Heart right ventricle (tissue), 16 donors: ENCODE results near the gene DLGAP1. TPM values are rescaled to one million over a fixed set of nuclear protein-coding genes. Genes with fewer than 3 reads are reported as not detected.

Source experiments
- ATAC-seq, 8 donors: fragments of 200-7000 bp; cut with Tn5 transposase; one replicate each; pipeline ENCODE4 v1.9.1; 2020; ENCODE audit warnings: mild to moderate bottlenecking in 8 of 8, moderate library complexity in 8 of 8, moderate number of reproducible peaks in 1 of 8
- DNase-seq, 2 donors: peaks; one replicate each; pipeline ENCODE4 v3.0.0-alpha.2; 2020
- H3K27ac ChIP-seq, 10 donors: fragments of 200-600 bp; sonication (generic) in 2 of 10; one replicate each; pipeline versions ENCODE4 v1.5.0 to v1.8.0; 2020 to 2022; ENCODE audit warnings: mild to moderate bottlenecking in 3 of 10
- H3K27me3 ChIP-seq, 7 donors: fragments of 200-600 bp; one replicate each; pipeline ENCODE4 v1.8.0; 2021 to 2022; ENCODE audit warnings: mild to moderate bottlenecking in 2 of 7
- H3K36me3 ChIP-seq, 9 donors: fragments of 200-600 bp; sonication (generic) in 1 of 9; one replicate each; pipeline versions ENCODE4 v1.5.0 to v1.8.0; 2020 to 2022; ENCODE audit warnings: mild to moderate bottlenecking in 2 of 9
- H3K4me1 ChIP-seq, 9 donors: fragments of 200-600 bp; sonication (generic) in 1 of 9; one replicate each; pipeline versions ENCODE4 v1.5.0 to v1.8.0; 2020 to 2022; ENCODE audit warnings: mild to moderate bottlenecking in 4 of 9
- H3K4me3 ChIP-seq, 10 donors: fragments of 200-600 bp; sonication (generic) in 2 of 10; one replicate each; pipeline versions ENCODE4 v1.5.0 to v1.8.0; 2020 to 2022; ENCODE audit warnings: mild to moderate bottlenecking in 7 of 10, moderate library complexity in 2 of 10
- H3K9me3 ChIP-seq, 11 donors: fragments of 200-600 bp in 10 of 11; sonication (generic) in 2 of 11; one replicate each; pipeline versions ENCODE4 v1.5.0 to v1.8.0; 2013 to 2022; ENCODE audit warnings: mild to moderate bottlenecking in 2 of 11, control low read depth in 1 of 11, moderate library complexity in 1 of 11
- WGBS, 2 donors: extraction: QIAGEN DNeasy Blood & Tissue Kit; methylation state at CpG; one replicate each; pipeline ENCODE4 v1.1.7; 2013; ENCODE audit warnings: inconsistent platforms in 1 of 2; 5-methylcytosine and 5-hydroxymethylcytosine counted together
- intact Hi-C, 10 donors: fragments of 100-400 bp; cut with DNase I; formaldehyde crosslinking; loops; one replicate each; pipeline versions ENCODE4 v1.11.1 to v1.14.2; 2022
- polyA plus RNA-seq, 2 donors: library from polyadenylated mRNA; stranded (reverse); fragments of 200-250 nt; gene quantifications; one replicate each; pipeline ENCODE4 v1.2.3, GENCODE V29; 2013
- total RNA-seq, 10 donors: library from RNA; stranded (reverse); fragmentation: NEBNext Ultra II Directional in 3 of 10; extraction: Animal tissue kit (Norgen Biotek cat#: 25700) in 3 of 10; gene quantifications; one replicate each; pipeline versions ENCODE4 v1.2.1 to v1.2.4, GENCODE V29; 2021 to 2023
- TF ChIP-seq, protein P1 (sequence below), 9 donors: fragments of 200-600 bp; sonication (generic) in 2 of 9; IDR thresholded peaks; one replicate each; pipeline versions ENCODE4 v1.5.0 to v1.8.0; 2021 to 2022; ENCODE audit warnings: antibody characterized with exemption in 9 of 9, mild to moderate bottlenecking in 5 of 9, moderate library complexity in 1 of 9
- donor health status: Arrhythmogenic right ventricular cardiomyopathy.
- donor health status: ischemic (EF 13 %, LVEDD 7.1; RV severe dilation, severe dysfunction).
- donor health status: healthy with polysubstance abuse.
- donor health status: DM: no; HTN: yes; CAD: no.
- donor health status: DM: no; HTN: no; CAD: no.
- donor health status: ischemic (EF 25% LVEDD 6.9; RV normal size, moderate dysfunction).
- donor health status: ischemic (EF 25% LVEDD 5.7; RV mildly dilated, moderate dysfunction).
- donor health status: healthy.
- donor health status: DM: yes; HTN: yes; CAD: no.
- donor health status: Ischemic cardiomyopathy.
- donor health status: ischemic (EF 35%, LVEDD 5.7; RV mildly dilated, moderate dysfunction).
- donor health status: nonischemic (EF 11% LVEDD 7.7; RV severe dilation, severe dysfunction).
- donor health status: DM: yes; HTN: yes; CAD: no.
- donor health status: PGD.
- donor health status: ischemic (EF 29% LVEDD 5.4; RV normal size, mild dysfunction).
- donor health status: nonischemic (EF 23%, LVEDD 6.1; RV moderate dilation, normal function).

DLGAP1 gene
- total and polyA plus RNA-seq, 12 donors = 0.07 to 7.2 (median 1.0) TPM; not detected in 2

DNA sequence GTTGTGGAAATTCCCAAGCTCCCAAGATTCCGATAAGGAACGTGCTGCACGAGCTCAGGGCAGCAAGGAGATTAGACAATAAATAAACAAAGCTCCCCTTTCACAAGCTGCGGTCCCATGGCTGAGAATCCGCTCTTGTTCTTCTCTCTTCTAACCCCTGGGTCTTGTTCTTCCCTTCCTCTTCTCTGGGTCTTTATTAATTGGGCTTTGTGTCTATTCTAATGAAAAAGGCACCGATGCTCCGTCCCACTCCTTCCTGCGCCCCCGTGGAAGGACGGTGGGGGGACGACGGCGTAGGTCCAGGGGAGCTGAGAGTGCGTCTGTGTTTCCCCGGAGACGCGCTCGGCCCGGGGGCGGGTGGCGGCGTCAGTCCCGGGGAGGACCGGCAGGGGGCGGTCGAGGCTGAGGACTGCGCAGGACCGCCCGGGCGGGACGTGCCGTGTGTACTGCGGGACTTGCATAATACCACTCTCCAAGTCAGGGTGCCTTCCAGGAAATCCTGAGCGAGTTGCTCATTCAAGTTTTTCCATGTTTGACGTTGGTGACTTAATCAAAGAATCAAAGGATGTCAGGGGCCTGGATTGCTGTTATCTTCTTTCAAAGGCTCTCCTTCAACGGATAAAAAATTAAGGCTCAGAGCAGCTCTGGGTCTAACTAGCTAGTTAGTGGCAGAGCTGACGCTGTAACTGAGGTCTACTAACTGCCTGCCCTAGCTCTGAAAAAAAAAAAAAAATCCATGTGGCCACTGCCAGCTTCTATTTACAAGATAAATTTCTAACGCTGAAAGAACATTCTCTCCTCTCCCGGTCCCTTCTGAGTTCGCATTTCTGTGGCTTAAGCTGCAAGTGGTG lies 683.8 kb downstream of the DLGAP1 start:
- intact Hi-C loops = loop anchor here (1.0 to 10.0 kb wide), 18 partner anchors 57 to 297 kb away; no protein-coding TSS in a partner anchor
- TF ChIP-seq, protein P1, sequence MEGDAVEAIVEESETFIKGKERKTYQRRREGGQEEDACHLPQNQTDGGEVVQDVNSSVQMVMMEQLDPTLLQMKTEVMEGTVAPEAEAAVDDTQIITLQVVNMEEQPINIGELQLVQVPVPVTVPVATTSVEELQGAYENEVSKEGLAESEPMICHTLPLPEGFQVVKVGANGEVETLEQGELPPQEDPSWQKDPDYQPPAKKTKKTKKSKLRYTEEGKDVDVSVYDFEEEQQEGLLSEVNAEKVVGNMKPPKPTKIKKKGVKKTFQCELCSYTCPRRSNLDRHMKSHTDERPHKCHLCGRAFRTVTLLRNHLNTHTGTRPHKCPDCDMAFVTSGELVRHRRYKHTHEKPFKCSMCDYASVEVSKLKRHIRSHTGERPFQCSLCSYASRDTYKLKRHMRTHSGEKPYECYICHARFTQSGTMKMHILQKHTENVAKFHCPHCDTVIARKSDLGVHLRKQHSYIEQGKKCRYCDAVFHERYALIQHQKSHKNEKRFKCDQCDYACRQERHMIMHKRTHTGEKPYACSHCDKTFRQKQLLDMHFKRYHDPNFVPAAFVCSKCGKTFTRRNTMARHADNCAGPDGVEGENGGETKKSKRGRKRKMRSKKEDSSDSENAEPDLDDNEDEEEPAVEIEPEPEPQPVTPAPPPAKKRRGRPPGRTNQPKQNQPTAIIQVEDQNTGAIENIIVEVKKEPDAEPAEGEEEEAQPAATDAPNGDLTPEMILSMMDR (IDR thresholded peaks at IDR 0.05) = peak; percentile 95 to 98 (median 97)
- DNase-seq (peak; percentile 81 to 86), ATAC-seq (peak; percentile 98 to 100 (median 100))
- no peaks in the 10 kb centered on the region for H3K36me3 ChIP-seq
- H3K27ac ChIP-seq = peak overlapping the region in 6 of 10 donors; percentile 51 to 76 (median 70)
- no peaks in the 10 kb centered on the region for H3K9me3 ChIP-seq
- WGBS, 2 donors = 3 to 4% methylated on average over 40 of the region's 40 CpGs
- H3K27me3 ChIP-seq = peaks cover 0 to 11% (median 0%) of the 10 kb centered on the region in 7 donors
- H3K4me1 ChIP-seq = peaks cover 0 to 24% (median 11%) of the 10 kb centered on the region in 9 donors
- H3K4me3 ChIP-seq = peak overlapping the region in 9 of 10 donors; percentile 0 to 52 (median 47)

GRCh38 chr18:3761266-3761665 lies 693.8 kb downstream of the DLGAP1 start:
- DNase-seq = no peak
- 76 to 78% methylated on average over 4 of the region's 4 CpGs for WGBS, 2 donors
- ATAC-seq = no peak
- TF ChIP-seq, protein P1 (IDR thresholded peaks at IDR 0.05) = no peak
- Histone ChIP-seq H3K9me3 (peaks cover 0 to 30% (median 9%) of the 10 kb centered on the region in 11 donors), H3K27ac (no peak overlapping the region), H3K4me3 (no peak overlapping the region), H3K36me3 (no peaks in the 10 kb centered on the region), H3K4me1 (peaks cover 0 to 8% (median 0%) of the 10 kb centered on the region in 9 donors), H3K27me3 (peaks cover 0 to 7% (median 0%) of the 10 kb centered on the region in 7 donors)
- intact Hi-C loops = loop anchor here in 5 of 10 donors (5.0 to 10.0 kb wide), 4 partner anchors 46 to 304 kb away; no protein-coding TSS in a partner anchor

- Histone ChIP-seq H3K36me3 (no peaks in the 10 kb centered on the region), H3K4me1 (peaks cover 0 to 8% (median 0%) of the 10 kb centered on the region in 9 donors), H3K9me3 (peaks cover 0 to 30% (median 9%) of the 10 kb centered on the region in 11 donors), H3K4me3 (no peak overlapping the region), H3K27me3 (peaks cover 0 to 3% (median 0%) of the 10 kb centered on the region in 7 donors), H3K27ac (peak overlapping the region in 1 of 10 donors; percentile 31)
- TF ChIP-seq, protein P1 (IDR thresholded peaks at IDR 0.05) = no peak
- 83 to 87% methylated on average over 7 of the region's 7 CpGs for WGBS, 2 donors
- no peak for ATAC-seq
- DNase-seq = no peak
- intact Hi-C loops = loop anchor here in 5 of 10 donors (5.0 to 10.0 kb wide), 4 partner anchors 46 to 304 kb away; no protein-coding TSS in a partner anchor
Observed at GRCh38 chr18:3760741-3761140, 694.4 kb downstream of the DLGAP1 start.

DNA sequence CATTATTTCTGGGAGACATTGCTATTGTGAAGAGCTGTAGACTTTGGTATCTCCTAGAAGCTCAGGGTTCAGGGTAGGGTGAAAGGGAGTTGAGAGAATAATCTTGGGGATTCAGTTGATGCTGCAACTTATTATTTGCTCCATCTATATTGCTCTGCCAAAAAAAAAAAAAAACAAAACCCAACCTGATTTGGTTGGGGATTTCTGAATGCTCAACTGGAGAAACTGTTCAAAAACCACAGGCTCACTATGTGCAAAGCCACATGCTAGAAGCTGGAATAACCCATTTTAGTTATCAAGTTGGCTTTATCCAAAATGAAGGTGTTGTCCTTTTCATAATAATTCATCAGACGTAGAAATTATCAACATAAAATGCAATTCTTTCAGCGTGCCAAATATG lies 696.0 kb downstream of the DLGAP1 start:
- Histone ChIP-seq H3K36me3 (no peaks in the 10 kb centered on the region), H3K4me1 (peaks cover 0 to 8% (median 0%) of the 10 kb centered on the region in 9 donors), H3K27ac (no peak overlapping the region), H3K4me3 (no peak overlapping the region), H3K27me3 (no peaks in the 10 kb centered on the region), H3K9me3 (peaks cover 0 to 34% (median 9%) of the 10 kb centered on the region in 11 donors)
- 79 to 80% methylated on average over 2 of the region's 2 CpGs for WGBS, 2 donors
- ATAC-seq (no peak), DNase-seq (no peak)
- TF ChIP-seq, protein P1 (IDR thresholded peaks at IDR 0.05) = no peak
- intact Hi-C loops = no loop called here
